Naive B cell (primary cell): ENCODE measurements around the gene GTSF1L. TPM values are rescaled to one million over a fixed set of nuclear protein-coding genes. Genes with fewer than 3 reads are reported as not detected.

Experiments used
- polyA plus RNA-seq, 6 donors: library from polyadenylated mRNA; unstranded; fragments of 300-500 nt; fragmentation: Illumina TruSeq; gene quantifications; one replicate each; pipeline ENCODE4 v1.2.3, GENCODE V29; 2021; ENCODE audit warnings: low read depth in 6 of 6

GTSF1L gene
- polyA plus RNA-seq, 6 donors from 2014 or later, result 0.81 to 0.96 TPM; not detected in 4

Other genes starting within 250 kb of the GTSF1L start
- gene L3MBTL1, start 219.3 kb downstream of the GTSF1L start, polyA plus RNA-seq, result 1 to 10 TPM in 5 of 6 donors, under 1 TPM in 1; 0.78 to 2.8 (median 1.4) TPM
- not detected for gene SGK2, start 168.0 kb downstream of the GTSF1L start, polyA plus RNA-seq
- 10 to 100 TPM; 28.8 to 38.0 (median 32.0) TPM for gene IFT52, start 136.1 kb downstream of the GTSF1L start, polyA plus RNA-seq
- gene MYBL2, start 59.9 kb downstream of the GTSF1L start, polyA plus RNA-seq, result 10 to 100 TPM in 3 of 6 donors, 1 to 10 TPM in 3; 2.3 to 65.0 (median 26.6) TPM
- gene TOX2, start 187.8 kb upstream of the GTSF1L start, polyA plus RNA-seq, result under 1 TPM in 3 of 6 donors, not detected in 3; 0.17 to 0.26 (median 0.26) TPM